ENCODE measurements around the gene MYO1G.

MYO1G gene

DNA sequence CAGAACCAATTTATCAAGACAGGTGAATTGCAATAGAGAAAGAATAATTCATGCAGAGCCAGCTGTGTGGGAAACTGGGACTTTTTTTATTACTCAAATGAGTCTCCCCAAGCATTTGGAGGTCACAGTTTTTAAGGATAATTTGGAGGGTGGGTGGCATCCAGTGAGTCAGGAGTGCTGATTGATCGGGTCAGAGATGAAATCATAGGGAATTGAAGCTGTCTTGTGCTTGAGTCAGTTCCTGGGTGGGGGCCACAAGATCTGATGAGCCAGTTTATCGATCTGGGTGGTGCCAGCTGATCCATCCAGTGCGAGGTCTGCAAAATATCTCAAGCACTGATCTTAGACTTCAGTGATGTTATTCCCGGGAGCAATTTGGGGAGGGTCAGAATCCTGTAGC lies 9.9 kb upstream of the MYO1G start:
- no peak for TF ChIP-seq GATA2 (IDR thresholded peaks at IDR 0.05; ENCODE audit: low read depth, low read length)
- no peak for TF ChIP-seq GATA3 (IDR thresholded peaks at IDR 0.05; ENCODE audit: low read depth, low read length)

DNA sequence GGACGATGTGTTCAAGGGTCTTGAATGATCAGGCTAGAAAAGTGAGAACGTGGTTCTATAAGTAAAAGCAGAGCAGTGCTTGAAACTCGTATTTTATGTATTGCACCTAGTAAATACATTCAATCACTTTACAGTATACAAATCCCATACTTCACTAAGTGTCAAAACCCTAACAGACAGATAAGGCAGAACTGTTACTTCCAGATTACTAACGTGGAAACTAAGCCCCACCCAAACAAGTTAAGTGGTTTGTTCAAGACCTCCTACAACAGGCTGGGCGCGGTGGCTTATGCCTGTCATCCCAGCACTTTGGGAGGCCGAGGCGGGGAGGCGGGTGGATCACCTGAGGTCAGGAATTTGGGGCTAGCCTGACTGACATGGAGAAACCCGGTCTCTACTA lies 9.2 kb upstream of the MYO1G start:
- TF ChIP-seq GATA3 (IDR thresholded peaks at IDR 0.05; ENCODE audit: low read depth, low read length) (no peak), GATA2 (IDR thresholded peaks at IDR 0.05; ENCODE audit: low read depth, low read length) (no peak)

DNA sequence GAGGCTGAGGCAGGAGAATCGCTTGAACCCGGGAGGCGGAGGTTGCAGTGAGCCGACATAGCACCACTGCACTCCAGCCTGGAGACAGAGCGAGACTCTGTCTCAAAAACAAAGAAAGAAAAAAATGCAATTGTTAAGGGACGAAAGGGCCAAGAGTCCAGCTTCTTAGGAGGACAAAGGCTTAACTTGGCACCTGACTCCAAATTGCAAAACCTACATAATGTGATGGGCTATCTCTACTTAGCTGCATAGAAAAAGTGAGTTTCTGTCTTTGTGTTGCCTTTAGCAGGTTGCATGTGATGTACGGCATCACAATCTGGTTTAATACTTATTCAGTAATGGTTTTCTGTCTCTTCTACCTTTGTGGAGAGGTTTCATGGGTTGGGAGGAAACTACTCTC lies 8.6 kb upstream of the MYO1G start:
- TF ChIP-seq GATA2 (IDR thresholded peaks at IDR 0.05; ENCODE audit: low read depth, low read length) (no peak), GATA3 (IDR thresholded peaks at IDR 0.05; ENCODE audit: low read depth, low read length) (no peak)

DNA sequence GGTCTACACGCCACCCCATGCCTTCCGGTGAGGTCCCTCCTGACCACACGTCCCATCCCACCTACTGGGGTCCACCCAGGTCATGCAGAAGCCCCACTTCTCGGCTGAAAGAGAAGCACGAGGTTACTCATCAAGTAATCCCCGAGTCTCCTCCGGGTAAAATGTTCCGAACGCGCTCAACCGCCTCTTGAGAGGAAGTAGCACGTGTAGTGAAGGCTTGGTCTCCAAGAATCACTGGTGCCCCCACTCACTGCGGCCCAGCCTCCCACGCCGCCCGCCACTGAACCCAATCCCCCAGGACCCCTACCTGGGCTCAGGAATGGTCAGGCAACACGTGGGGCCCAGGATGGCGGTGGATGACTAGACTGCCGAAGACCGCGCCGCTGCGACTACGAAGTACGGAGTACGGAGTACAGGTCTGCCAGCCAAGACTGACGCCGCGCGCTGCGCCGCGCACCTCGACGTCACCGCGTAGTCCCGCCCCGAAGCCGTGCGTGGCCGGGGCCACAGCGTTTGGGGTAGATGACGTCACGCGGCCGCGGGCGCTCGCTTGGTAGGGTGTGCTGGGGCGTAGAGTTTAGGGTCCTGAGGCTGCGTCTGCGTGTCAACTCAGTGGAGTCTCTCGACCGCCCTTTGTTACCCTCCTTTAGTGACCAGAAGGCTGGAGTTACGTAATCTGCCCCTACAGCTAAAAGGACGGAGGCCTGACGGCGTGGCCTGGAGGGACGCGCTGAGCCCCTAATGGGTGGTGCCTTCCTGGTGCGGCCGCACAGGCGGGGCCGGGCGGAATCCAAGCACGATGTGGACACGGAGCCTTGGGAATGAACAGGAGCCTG lies 7.6 kb upstream of the MYO1G start:
- no peak for TF ChIP-seq GATA2 (IDR thresholded peaks at IDR 0.05; ENCODE audit: low read depth, low read length)
- TF ChIP-seq GATA3 (IDR thresholded peaks at IDR 0.05; ENCODE audit: low read depth, low read length): no peak

DNA sequence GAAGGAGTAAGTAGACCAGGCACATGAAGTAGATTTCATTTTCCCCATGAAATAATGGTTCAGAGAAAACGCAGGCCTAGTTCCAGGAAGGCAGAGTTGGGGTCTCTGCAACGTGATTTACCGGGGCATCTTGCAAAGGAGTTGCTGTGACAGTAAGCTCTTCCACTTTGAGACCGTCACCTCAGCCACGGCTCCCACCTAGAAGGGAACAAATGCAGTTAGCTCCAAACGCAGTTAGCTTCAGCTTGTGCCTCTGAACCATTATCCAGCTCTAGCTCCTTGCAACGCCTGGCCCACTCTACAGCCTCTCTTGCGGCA lies 7.0 kb upstream of the MYO1G start:
- TF ChIP-seq GATA2 (IDR thresholded peaks at IDR 0.05; ENCODE audit: low read depth, low read length) (no peak), GATA3 (IDR thresholded peaks at IDR 0.05; ENCODE audit: low read depth, low read length) (no peak)

DNA sequence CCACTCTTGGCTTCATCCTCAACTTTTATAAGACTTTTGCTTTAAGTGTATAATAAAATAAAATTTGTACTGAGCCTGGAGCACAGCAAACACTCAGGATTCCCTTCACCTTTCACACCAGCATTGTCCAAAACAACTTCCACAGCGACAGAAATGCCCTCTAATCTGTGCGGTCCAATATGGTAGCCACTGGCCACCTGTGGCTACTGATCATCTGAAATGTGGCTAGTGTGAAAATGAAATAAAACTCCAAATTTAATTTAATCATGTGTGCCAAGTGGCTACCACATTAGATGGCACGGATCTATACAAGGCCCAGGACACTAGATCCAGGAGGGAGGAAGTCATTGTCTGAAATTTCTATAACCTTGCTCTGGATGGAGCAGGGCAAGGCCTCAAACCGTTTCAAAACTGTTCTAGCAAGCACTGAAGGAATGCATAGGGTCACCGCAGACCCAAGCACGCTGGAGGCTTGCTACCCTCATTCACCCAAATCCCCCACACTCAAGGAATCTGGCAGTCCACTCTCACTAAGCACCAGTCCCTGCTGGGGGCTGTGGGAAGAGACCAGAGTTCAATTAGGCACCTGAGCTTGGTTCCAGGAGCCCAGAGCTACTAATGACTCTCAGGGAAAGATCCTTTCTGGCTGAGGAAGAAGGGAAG lies 6.3 kb upstream of the MYO1G start:
- TF ChIP-seq GATA2 (IDR thresholded peaks at IDR 0.05; ENCODE audit: low read depth, low read length) (no peak), GATA3 (IDR thresholded peaks at IDR 0.05; ENCODE audit: low read depth, low read length) (no peak)

DNA sequence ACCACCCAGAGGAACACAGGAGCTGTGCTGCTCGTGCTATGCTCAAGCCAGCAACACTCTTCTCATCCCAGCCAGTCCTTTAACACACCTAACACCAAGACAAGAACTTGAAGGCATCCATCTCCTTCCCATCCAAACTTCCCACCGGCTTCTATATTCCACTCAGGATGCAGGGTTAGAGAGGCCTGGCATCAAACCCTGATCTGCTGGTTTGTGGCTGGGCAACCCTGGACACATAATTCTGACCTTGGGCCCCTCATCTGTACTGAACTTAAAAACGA lies 5.6 kb upstream of the MYO1G start:
- TF ChIP-seq GATA2 (IDR thresholded peaks at IDR 0.05; ENCODE audit: low read depth, low read length) (no peak), GATA3 (IDR thresholded peaks at IDR 0.05; ENCODE audit: low read depth, low read length) (no peak)

DNA sequence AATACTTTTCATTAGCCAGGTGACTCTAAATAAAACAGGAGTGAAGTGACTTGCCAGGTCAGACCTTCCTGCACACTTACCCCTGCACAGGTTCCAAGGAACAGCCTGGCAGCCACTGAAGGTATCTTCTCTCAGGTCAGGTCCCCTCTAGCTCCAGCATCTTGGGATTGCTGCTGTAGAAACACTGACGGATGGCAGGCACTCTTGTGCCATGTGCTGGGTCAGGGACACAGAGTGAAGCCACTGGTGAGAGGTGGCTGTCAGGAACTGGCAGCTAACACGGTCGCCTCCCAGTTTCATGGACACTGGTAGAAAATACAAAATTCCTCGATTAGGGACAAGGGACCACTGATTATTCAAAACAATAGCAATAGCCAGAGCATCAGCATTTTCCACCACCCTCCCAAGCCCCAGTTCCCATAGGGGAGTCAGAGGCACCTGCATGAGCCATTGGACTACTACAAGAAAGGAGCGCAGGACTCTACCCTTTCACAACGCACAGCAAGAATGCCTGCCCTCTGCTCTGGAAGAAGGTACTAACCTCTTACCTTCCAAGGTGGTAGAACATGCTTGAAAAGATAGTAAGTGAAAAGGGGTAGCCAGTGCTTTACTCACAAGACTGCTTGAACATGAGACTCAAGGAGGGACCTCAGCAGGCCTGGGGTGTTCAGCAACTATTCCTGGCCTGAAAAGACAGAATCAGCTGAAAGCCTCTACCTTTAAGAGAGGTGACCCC lies 5.1 kb upstream of the MYO1G start:
- TF ChIP-seq GATA3 (IDR thresholded peaks at IDR 0.05; ENCODE audit: low read depth, low read length): no peak
- no peak for TF ChIP-seq GATA2 (IDR thresholded peaks at IDR 0.05; ENCODE audit: low read depth, low read length)

DNA sequence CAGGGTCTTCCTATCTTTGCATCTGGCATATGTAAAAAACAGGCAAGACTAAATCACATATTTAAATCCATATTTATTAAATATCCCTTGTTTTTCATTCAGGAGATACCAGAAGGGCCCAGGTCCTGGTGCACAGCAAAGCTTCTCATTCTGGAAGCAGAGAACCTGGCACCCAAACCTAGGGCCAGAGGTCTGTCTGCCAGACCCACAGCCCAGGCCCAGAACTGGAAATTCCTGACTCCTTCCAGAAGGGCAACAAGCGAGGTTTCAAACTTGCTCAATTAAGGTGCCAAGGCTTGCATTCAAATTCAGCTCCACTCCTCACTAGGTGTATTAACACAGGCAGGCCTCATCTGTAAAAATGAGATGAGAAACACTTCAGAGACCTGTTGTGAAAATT lies 4.2 kb upstream of the MYO1G start:
- TF ChIP-seq GATA2 (IDR thresholded peaks at IDR 0.05; ENCODE audit: low read depth, low read length): no peak
- no peak for TF ChIP-seq GATA3 (IDR thresholded peaks at IDR 0.05; ENCODE audit: low read depth, low read length)

DNA sequence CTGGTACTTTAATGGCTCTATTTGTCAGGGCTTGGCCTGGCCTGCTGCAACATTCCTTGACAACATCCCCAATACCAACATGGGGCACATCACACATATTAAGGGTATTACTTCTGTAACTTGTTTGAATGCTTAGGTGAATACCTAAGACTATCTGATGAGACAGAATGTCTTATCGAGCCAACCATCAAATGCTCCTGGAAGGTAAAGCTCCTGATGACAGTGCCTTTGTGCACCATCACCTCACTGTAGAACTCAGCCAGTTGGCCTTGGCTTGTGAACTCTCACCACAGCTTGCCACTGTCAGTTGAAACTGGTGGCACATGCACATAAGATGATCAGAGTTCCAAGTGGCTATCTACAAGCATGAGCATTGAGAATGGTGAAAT lies 3.7 kb upstream of the MYO1G start:
- TF ChIP-seq GATA3 (IDR thresholded peaks at IDR 0.05; ENCODE audit: low read depth, low read length): no peak
- TF ChIP-seq GATA2 (IDR thresholded peaks at IDR 0.05; ENCODE audit: low read depth, low read length): no peak

DNA sequence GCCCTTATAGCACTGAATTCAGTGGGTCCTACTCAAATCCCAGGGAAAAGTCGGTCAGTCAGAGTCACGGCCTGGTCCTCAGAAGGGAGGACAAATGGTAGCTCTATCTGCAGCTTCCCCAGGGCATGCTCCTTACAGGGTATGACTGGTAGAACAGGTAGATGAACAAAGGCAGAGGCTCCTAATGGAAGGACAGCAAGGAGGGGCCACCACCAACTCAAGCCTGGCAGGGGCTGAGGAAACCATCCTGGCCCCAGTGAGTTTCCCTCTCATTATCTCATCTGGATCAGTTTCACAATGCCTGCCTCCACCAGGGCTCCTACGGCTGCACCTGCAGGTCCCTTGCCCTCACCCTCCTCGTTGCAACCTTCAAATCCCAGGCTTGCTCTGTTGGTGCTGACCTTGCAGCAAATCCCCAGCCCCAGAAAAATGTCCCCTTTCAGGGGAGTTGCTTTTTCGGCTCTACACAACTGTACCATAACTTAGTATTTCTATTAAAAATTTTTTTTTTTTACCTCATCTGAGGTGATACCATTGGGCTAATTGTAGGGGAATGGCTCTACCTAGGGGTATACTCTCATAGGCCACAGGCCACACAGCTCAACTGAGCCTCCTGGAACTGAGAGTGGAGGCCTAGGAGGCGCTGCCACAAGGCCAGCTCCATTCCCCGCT lies 2.4 kb upstream of the MYO1G start:
- TF ChIP-seq GATA3 (IDR thresholded peaks at IDR 0.05; ENCODE audit: low read depth, low read length) (no peak), GATA2 (IDR thresholded peaks at IDR 0.05; ENCODE audit: low read depth, low read length) (no peak)

DNA sequence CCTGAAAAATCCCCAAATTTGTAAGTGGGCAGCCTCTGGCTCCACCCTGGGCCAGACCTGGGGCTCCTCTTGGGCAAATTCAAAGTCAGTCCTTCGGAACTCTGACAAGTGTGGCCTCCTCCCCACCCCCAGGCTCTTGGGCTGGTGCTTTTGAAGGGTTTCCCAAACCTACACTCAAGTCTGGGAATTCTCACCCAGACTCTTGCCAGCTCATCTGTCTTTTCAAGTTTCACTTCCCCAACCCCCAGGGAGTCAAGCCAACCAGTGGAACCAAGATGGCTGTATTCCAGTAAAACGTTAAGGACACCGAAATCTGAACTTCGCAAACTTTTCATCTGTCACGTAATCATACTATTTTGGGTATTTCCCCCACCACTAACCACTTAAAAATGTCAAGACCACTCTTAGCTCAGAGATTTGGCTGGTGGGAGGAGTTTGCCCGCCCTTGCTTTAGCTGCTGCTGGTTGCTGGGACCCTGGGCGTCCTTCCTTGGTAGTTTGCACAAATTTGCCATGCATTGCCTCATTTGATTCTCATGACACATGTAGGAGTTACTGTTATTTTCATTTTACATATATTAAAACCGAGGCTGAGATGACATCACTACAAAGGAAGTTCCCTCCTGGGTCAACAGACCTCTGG lies 1.7 kb upstream of the MYO1G start:
- TF ChIP-seq GATA3 (IDR thresholded peaks at IDR 0.05; ENCODE audit: low read depth, low read length) (no peak), GATA2 (IDR thresholded peaks at IDR 0.05; ENCODE audit: low read depth, low read length) (no peak)

DNA sequence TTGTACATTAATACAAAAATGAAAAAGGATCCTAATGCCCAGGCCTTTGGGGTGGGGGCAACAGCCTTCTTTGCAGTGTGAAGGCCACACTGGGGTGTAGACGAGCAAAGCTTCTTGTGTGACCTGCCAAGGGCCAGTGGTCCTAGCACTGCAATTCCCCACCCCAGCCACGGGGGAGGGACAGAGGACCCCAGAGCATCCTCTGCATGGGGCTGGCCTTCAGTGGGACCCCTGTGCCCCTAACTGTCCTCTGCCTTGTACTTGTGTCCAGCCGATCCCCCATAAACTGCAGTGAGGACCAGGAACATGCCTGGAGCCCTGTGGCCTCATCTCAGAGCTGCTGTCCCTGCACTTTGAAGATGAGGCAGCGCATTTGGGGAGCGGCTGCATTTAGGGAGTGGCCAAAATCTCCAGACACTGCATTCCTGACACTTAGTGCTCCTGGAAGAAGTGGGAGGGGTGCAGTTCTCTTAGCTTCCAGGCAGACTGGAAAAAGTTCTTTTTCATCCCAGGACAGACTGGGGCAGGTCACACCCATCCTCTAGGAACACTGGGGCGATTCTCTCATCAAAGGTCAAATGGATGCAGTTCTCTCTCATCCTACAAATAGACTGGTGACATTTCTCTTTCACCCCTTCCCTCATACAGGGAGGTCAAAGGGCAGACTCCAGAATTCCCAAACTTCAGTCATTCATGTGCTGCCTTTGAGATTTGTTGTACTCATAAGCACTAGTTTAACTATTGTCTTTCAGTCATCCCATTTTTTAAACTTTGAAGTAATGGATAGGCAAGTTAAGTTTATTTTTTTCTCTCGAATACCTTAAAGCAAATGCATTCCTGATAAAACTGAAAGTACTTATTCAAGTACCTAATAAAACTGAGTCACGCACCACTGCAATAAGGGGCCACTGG lies 922 bp upstream of the MYO1G start:
- TF ChIP-seq GATA3 (IDR thresholded peaks at IDR 0.05; ENCODE audit: low read depth, low read length): no peak
- no peak for TF ChIP-seq GATA2 (IDR thresholded peaks at IDR 0.05; ENCODE audit: low read depth, low read length)

Data from SH-SY5Y (cell line).